Liver (tissue), 9 donors: ENCODE results near the gene EHD4. TPM values are rescaled to one million over a fixed set of nuclear protein-coding genes. Genes with fewer than 3 reads are reported as not detected.
A peak's percentile ranks its signal among the peaks of the same experiment; 100 is the strongest.

Experiments
- DNase-seq: peaks from one replicate; pipeline ENCODE4 v3.0.0-alpha.2; 2017; ENCODE audit warnings: low spot score
- H3K27ac ChIP-seq, 2 donors: one replicate each; pipeline ENCODE4 v1.7.0; 2013; ENCODE audit warnings: inconsistent platforms in 2 of 2, low read length in 2 of 2, control low read depth in 1 of 2, low read depth in 1 of 2, mild to moderate bottlenecking in 1 of 2
- H3K27me3 ChIP-seq, 4 donors: one replicate each; pipeline versions ENCODE4 v1.6.1 to v1.7.0; 2013; ENCODE audit warnings: low read length in 3 of 4, inconsistent platforms in 1 of 4, mild to moderate bottlenecking in 1 of 4, moderate library complexity in 1 of 4; ENCODE audit not compliant: control insufficient read depth in 4 of 4, insufficient read depth in 4 of 4
- H3K36me3 ChIP-seq, 4 donors: one replicate each; pipeline versions ENCODE4 v1.6.1 to v1.7.0; 2013; ENCODE audit warnings: low read length in 3 of 4, mild to moderate bottlenecking in 3 of 4, low read depth in 1 of 4, moderate library complexity in 1 of 4; ENCODE audit not compliant: control insufficient read depth in 4 of 4, insufficient read depth in 3 of 4
- H3K4me1 ChIP-seq, 4 donors: one replicate each; pipeline versions ENCODE4 v1.6.1 to v1.7.0; 2013; ENCODE audit warnings: low read length in 3 of 4, mild to moderate bottlenecking in 3 of 4, moderate library complexity in 1 of 4; ENCODE audit not compliant: control insufficient read depth in 4 of 4, insufficient read depth in 4 of 4
- H3K4me3 ChIP-seq, 3 donors: one replicate each; pipeline versions ENCODE4 v1.6.1 to v1.7.0; 2013; ENCODE audit warnings: low read length in 3 of 3, control low read depth in 1 of 3, low read depth in 1 of 3, mild to moderate bottlenecking in 1 of 3
- H3K9ac ChIP-seq, 2 donors: one replicate each; pipeline ENCODE4 v1.7.0; 2013; ENCODE audit warnings: low read length in 2 of 2, mild to moderate bottlenecking in 2 of 2, moderate library complexity in 2 of 2, control low read depth in 1 of 2, low read depth in 1 of 2
- H3K9me3 ChIP-seq, 4 donors: one replicate each; pipeline versions ENCODE4 v1.6.1 to v1.7.0; 2013; ENCODE audit warnings: low read length in 3 of 4; ENCODE audit not compliant: control insufficient read depth in 4 of 4
- EGR1 ChIP-seq, 2 donors: IDR thresholded peaks; 2 replicates each; pipeline ENCODE4 v1.6.1; 2016 to 2018; ENCODE audit warnings: antibody characterized with exemption in 2 of 2, low read depth in 2 of 2
- FOXA1 ChIP-seq: IDR thresholded peaks from 2 replicates; pipeline ENCODE4 v1.6.1; 2016; ENCODE audit warnings: antibody characterized with exemption
- FOXA2 ChIP-seq: IDR thresholded peaks from 2 replicates; pipeline ENCODE4 v1.6.1; 2016; ENCODE audit warnings: antibody characterized with exemption
- GABPA ChIP-seq, 2 donors: IDR thresholded peaks in 1 of 2; conservative IDR thresholded peaks in 1 of 2; 2 replicates each; pipeline ENCODE4 v1.6.1; 2016; ENCODE audit warnings: antibody characterized with exemption in 2 of 2, mild to moderate bottlenecking in 1 of 2, moderate library complexity in 1 of 2
- HNF4G ChIP-seq: IDR thresholded peaks from 2 replicates; pipeline ENCODE4 v1.6.1; 2016; ENCODE audit warnings: antibody characterized with exemption
- JUND ChIP-seq, 2 donors: IDR thresholded peaks; 2 replicates each; pipeline ENCODE4 v1.6.1; 2016; ENCODE audit warnings: antibody characterized with exemption in 2 of 2
- NR2F2 ChIP-seq: IDR thresholded peaks from 2 replicates; pipeline ENCODE4 v1.6.1; 2016; ENCODE audit warnings: antibody characterized with exemption
- RAD21 ChIP-seq, 2 donors: IDR thresholded peaks; 2 replicates each; pipeline ENCODE4 v1.6.1; 2016; ENCODE audit warnings: antibody characterized with exemption in 2 of 2, mild to moderate bottlenecking in 2 of 2
- RXRA ChIP-seq, 2 donors: IDR thresholded peaks; 2 replicates each; pipeline ENCODE4 v1.6.1; 2017 to 2018; ENCODE audit warnings: antibody characterized with exemption in 2 of 2, mild to moderate bottlenecking in 1 of 2
- SP1 ChIP-seq: IDR thresholded peaks from 2 replicates; pipeline ENCODE4 v1.6.1; 2018; ENCODE audit warnings: antibody characterized with exemption, mild to moderate bottlenecking
- TAF1 ChIP-seq: conservative IDR thresholded peaks from 2 replicates; pipeline ENCODE4 v1.6.1; 2016; ENCODE audit warnings: antibody characterized with exemption, mild to moderate bottlenecking
- YY1 ChIP-seq: IDR thresholded peaks from 2 replicates; pipeline ENCODE4 v1.6.1; 2016; ENCODE audit warnings: antibody characterized with exemption, mild to moderate bottlenecking
- WGBS: extraction: QIAGEN DNeasy Blood & Tissue Kit; methylation state at CpG from one replicate; pipeline ENCODE4 v1.1.7; 2013; 5-methylcytosine and 5-hydroxymethylcytosine counted together
- polyA plus RNA-seq, 2 donors: library from polyadenylated mRNA; stranded (reverse) in 1 of 2; unstranded in 1 of 2; fragments of 200-250 nt in 1 of 2; fragments of >200 nt in 1 of 2; fragmentation: Nextera tagmentation in 1 of 2; extraction: Ambion mirVana in 1 of 2; gene quantifications; one replicate each; pipeline versions ENCODE4 v1.2.1 to v1.2.3, GENCODE V29; 2013 to 2015
- total RNA-seq, 2 donors: library from RNA; depleted of rRNA; stranded (reverse); fragments of >200 nt; gene quantifications; one replicate each; pipeline ENCODE4 v1.2.3, GENCODE V29; 2014
- TF ChIP-seq, protein P1 (sequence below): IDR thresholded peaks from 2 replicates; pipeline ENCODE4 v1.6.1; 2016; ENCODE audit warnings: antibody characterized with exemption
- TF ChIP-seq, protein P2 (sequence below): IDR thresholded peaks from 2 replicates; pipeline ENCODE4 v1.6.1; 2016; ENCODE audit warnings: antibody characterized with exemption
- TF ChIP-seq, protein P3 (sequence below): IDR thresholded peaks from 2 replicates; pipeline ENCODE4 v1.6.1; 2016; ENCODE audit warnings: antibody characterized with exemption, mild to moderate bottlenecking
- TF ChIP-seq, protein P4 (sequence below): IDR thresholded peaks from 2 replicates; pipeline ENCODE4 v1.6.1; 2016; ENCODE audit warnings: antibody characterized with exemption
- donor health status: healthy.
- donor health status: healthy.
- donor health status: healthy.
- donor health status: healthy.
- donor health status: healthy.

The EHD4 gene
- total and polyA plus RNA-seq, 4 donors: 3.3 to 10.0 (median 6.2) TPM

DNA sequence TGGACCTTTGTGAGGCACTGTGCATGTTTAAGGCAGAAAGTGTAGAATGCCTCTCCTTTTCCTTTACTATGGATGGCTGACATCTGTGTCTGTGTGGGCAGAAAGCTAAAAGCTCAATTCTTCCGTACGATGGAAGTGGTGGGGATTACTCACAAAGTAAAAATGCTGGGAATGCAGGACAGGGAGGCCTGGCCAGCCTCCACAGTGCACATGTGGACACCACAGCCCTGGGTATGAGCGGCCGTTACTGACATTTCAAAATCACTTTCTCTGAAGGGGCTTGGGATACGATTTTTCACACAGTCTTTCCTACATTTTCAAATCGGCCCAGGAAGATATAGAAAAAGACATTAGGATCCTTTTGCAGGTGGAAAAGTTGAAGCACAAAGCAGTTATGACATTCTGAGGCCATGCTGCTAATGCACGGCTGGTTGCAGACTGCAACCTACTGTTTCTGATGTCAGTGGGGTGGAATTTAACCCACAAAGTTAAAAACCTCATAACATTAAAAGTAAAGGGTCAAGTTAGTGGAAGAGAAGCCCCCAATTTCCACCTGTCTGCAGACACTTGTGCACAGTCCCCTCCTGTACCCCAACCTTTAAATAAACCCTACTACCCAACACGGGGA, 27.9 kb downstream of the EHD4 start:
- no peaks in the 10 kb centered on the region for H3K9me3 ChIP-seq
- H3K4me1 ChIP-seq: no peaks in the 10 kb centered on the region
- no peak for TF ChIP-seq EGR1 (IDR thresholded peaks at IDR 0.05; ENCODE audit: low read depth in 2 of 2)
- TF ChIP-seq JUND (IDR thresholded peaks at IDR 0.05): peak in 1 of 2 donors; percentile 44
- TF ChIP-seq FOXA2: no peak
- TF ChIP-seq, protein P1, sequence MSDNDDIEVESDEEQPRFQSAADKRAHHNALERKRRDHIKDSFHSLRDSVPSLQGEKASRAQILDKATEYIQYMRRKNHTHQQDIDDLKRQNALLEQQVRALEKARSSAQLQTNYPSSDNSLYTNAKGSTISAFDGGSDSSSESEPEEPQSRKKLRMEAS: no peak
- TF ChIP-seq, protein P2, sequence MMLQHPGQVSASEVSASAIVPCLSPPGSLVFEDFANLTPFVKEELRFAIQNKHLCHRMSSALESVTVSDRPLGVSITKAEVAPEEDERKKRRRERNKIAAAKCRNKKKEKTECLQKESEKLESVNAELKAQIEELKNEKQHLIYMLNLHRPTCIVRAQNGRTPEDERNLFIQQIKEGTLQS: no peak
- TF ChIP-seq RXRA (IDR thresholded peaks at IDR 0.05): no peak
- 80% methylated on average over 8 of the region's 8 CpGs for WGBS
- H3K36me3 ChIP-seq: peaks cover 5 to 16% (median 7%) of the 10 kb centered on the region in 4 donors
- no peak overlapping the region for H3K4me3 ChIP-seq
- DNase-seq: no peak
- no peaks in the 10 kb centered on the region for H3K27me3 ChIP-seq
- H3K27ac ChIP-seq: no peak overlapping the region
- no peak overlapping the region for H3K9ac ChIP-seq

DNA sequence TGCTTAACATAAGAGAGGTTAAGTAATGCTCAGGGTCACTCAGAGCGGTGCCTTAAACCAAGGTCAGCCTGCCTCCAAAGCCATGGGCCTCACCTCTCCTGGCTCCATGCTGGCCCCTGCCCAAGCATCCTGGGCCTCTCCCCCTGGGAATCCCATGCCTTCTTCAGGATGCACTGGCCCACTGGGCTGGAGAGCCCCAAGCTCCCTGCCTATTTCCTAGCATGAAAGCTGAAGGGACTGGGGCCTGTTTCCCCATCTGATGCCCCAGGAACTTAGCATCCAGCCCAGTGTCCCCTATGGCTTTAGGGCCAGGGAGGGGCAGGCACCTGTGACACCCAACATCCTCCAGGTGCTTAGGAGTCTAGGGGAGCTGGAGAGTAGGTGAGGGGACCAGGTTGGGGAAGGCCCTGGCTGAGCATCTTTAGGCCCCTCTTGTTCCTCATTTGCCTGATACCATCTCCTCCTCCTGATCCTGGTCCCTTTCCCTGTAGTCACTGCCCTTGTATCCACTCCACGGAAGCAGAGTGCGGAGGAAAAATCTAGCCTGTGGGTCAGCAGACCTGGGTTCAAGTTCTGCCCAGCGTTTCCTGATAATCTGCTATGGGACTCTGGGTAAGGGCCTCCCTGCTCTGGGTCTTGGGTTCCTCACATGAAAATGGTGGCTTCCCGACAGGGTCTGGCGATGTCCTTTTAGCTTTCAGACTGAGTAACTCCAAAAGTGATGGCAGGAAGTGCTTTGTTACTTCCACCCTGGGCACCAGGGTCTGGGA, 28.6 kb downstream of the EHD4 start:
- no peak overlapping the region for H3K9ac ChIP-seq
- H3K36me3 ChIP-seq: peaks cover 5 to 16% (median 8%) of the 10 kb centered on the region in 4 donors

DNA sequence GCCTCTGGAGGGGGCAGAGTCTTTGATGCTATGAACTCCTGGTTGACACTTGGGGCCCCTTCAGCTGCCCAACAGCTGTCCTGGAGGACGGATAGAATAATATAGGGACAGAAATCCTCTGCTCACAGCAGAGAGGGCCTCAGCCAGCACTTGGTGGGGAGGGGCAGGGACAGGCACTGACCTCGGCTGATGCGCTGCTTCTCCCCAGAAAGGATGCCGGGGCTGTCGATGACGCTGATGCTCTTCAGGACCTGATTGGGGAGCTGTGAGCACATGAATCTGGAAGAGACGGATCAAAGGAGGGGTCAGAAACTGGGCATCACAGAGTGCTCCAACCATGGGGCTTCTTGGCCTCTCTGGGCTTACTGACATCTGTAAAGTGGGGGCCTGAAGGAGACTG, 29.5 kb downstream of the EHD4 start:
- 85% methylated on average over 7 of the region's 7 CpGs for WGBS
- no peaks in the 10 kb centered on the region for H3K9me3 ChIP-seq
- H3K9ac ChIP-seq: no peak overlapping the region
- no peaks in the 10 kb centered on the region for H3K4me1 ChIP-seq
- H3K27ac ChIP-seq: no peak overlapping the region
- peaks cover 5 to 16% (median 8%) of the 10 kb centered on the region in 4 donors for H3K36me3 ChIP-seq
- H3K4me3 ChIP-seq: no peak overlapping the region
- no peaks in the 10 kb centered on the region for H3K27me3 ChIP-seq
- DNase-seq: no peak
- TF ChIP-seq, protein P2: no peak
- TF ChIP-seq NR2F2 (no peak), FOXA1 (no peak), EGR1 (IDR thresholded peaks at IDR 0.05; ENCODE audit: low read depth in 2 of 2) (no peak), SP1 (no peak), JUND (IDR thresholded peaks at IDR 0.05) (no peak)
- TF ChIP-seq, protein P3, sequence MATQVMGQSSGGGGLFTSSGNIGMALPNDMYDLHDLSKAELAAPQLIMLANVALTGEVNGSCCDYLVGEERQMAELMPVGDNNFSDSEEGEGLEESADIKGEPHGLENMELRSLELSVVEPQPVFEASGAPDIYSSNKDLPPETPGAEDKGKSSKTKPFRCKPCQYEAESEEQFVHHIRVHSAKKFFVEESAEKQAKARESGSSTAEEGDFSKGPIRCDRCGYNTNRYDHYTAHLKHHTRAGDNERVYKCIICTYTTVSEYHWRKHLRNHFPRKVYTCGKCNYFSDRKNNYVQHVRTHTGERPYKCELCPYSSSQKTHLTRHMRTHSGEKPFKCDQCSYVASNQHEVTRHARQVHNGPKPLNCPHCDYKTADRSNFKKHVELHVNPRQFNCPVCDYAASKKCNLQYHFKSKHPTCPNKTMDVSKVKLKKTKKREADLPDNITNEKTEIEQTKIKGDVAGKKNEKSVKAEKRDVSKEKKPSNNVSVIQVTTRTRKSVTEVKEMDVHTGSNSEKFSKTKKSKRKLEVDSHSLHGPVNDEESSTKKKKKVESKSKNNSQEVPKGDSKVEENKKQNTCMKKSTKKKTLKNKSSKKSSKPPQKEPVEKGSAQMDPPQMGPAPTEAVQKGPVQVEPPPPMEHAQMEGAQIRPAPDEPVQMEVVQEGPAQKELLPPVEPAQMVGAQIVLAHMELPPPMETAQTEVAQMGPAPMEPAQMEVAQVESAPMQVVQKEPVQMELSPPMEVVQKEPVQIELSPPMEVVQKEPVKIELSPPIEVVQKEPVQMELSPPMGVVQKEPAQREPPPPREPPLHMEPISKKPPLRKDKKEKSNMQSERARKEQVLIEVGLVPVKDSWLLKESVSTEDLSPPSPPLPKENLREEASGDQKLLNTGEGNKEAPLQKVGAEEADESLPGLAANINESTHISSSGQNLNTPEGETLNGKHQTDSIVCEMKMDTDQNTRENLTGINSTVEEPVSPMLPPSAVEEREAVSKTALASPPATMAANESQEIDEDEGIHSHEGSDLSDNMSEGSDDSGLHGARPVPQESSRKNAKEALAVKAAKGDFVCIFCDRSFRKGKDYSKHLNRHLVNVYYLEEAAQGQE: no peak

More for the DNA sequence above, 28.6 kb downstream of the EHD4 start:
- Histone ChIP-seq H3K4me3 (no peak overlapping the region), H3K27me3 (no peaks in the 10 kb centered on the region), H3K9me3 (no peaks in the 10 kb centered on the region), H3K4me1 (no peaks in the 10 kb centered on the region), H3K27ac (no peak overlapping the region)
- TF ChIP-seq, protein P1: no peak
- TF ChIP-seq JUND (IDR thresholded peaks at IDR 0.05): no peak
- no peak for TF ChIP-seq YY1
- TF ChIP-seq TAF1: no peak
- TF ChIP-seq, protein P2: no peak
- TF ChIP-seq RAD21 (IDR thresholded peaks at IDR 0.05): no peak
- TF ChIP-seq, protein P4, sequence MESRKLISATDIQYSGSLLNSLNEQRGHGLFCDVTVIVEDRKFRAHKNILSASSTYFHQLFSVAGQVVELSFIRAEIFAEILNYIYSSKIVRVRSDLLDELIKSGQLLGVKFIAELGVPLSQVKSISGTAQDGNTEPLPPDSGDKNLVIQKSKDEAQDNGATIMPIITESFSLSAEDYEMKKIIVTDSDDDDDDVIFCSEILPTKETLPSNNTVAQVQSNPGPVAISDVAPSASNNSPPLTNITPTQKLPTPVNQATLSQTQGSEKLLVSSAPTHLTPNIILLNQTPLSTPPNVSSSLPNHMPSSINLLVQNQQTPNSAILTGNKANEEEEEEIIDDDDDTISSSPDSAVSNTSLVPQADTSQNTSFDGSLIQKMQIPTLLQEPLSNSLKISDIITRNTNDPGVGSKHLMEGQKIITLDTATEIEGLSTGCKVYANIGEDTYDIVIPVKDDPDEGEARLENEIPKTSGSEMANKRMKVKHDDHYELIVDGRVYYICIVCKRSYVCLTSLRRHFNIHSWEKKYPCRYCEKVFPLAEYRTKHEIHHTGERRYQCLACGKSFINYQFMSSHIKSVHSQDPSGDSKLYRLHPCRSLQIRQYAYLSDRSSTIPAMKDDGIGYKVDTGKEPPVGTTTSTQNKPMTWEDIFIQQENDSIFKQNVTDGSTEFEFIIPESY: no peak
- no peak for TF ChIP-seq EGR1 (IDR thresholded peaks at IDR 0.05; ENCODE audit: low read depth in 2 of 2)
- no peak for TF ChIP-seq FOXA2
- no peak for TF ChIP-seq HNF4G
- no peak for TF ChIP-seq FOXA1
- no peak for TF ChIP-seq NR2F2
- TF ChIP-seq RXRA (IDR thresholded peaks at IDR 0.05): no peak
- TF ChIP-seq GABPA (IDR thresholded peaks at IDR 0.05 in 1 of 2, conservative IDR thresholded peaks at IDR 0.05 in 1 of 2): no peak
- WGBS: 96% methylated on average over 6 of the region's 6 CpGs
- DNase-seq: no peak
